Stomach (tissue), 9 donors: Measurements from ENCODE around the gene ZNF787. TPM values are rescaled to one million over a fixed set of nuclear protein-coding genes. Genes with fewer than 3 reads are reported as not detected.

ENCODE experiments used
- DNase-seq, 2 donors: peaks; one replicate each; pipeline versions ENCODE4 v3.0.0 to v3.0.0-alpha.2; 2013 to 2019
- H3K27ac ChIP-seq, 5 donors: fragments of 200-600 bp in 4 of 5; sonication (generic) in 4 of 5; one replicate each; pipeline ENCODE4 v1.5.1; 2013 to 2019; ENCODE audit warnings: mild to moderate bottlenecking in 1 of 5, moderate library complexity in 1 of 5
- H3K27me3 ChIP-seq, 3 donors: fragments of 200-600 bp; sonication (generic); one replicate each; pipeline ENCODE4 v1.5.1; 2017 to 2019; ENCODE audit warnings: mixed run types in 1 of 3
- H3K36me3 ChIP-seq, 4 donors: fragments of 200-600 bp; sonication (generic); 1 replicate in 3 of 4; 2 replicates in 1 of 4; pipeline ENCODE4 v1.5.1; 2016 to 2019
- H3K4me1 ChIP-seq, 4 donors: fragments of 200-600 bp; sonication (generic); one replicate each; pipeline ENCODE4 v1.5.1; 2016 to 2019
- H3K4me3 ChIP-seq, 4 donors: fragments of 200-600 bp; sonication (generic) in 3 of 4; one replicate each; pipeline ENCODE4 v1.5.1; 2016 to 2019; ENCODE audit warnings: mild to moderate bottlenecking in 1 of 4
- H3K9me3 ChIP-seq, 4 donors: fragments of 200-600 bp; sonication (generic); one replicate each; pipeline ENCODE4 v1.5.1; 2016 to 2019
- CTCF ChIP-seq, 7 experiments: fragments of 450-650 bp in 4 of 7; fragments of 200-600 bp in 3 of 7; sonication (generic) in 3 of 7; IDR thresholded peaks; one replicate each; pipeline ENCODE4 v1.5.1; 2016 to 2019; ENCODE audit warnings: antibody characterized with exemption in 7 of 7, control low read depth in 2 of 7, mild to moderate bottlenecking in 1 of 7
- EP300 ChIP-seq: sonication (generic); formaldehyde crosslinking; IDR thresholded peaks from one replicate; pipeline ENCODE4 v1.6.1; 2017; ENCODE audit warnings: antibody characterized with exemption
- POLR2A ChIP-seq, 4 donors: fragments of 450-650 bp; IDR thresholded peaks; one replicate each; pipeline ENCODE4 v1.6.1; 2016; ENCODE audit warnings: antibody characterized with exemption in 4 of 4, control low read depth in 2 of 4, mild to moderate bottlenecking in 1 of 4, moderate library complexity in 1 of 4
- POLR2AphosphoS5 ChIP-seq, 3 donors: sonication (generic); formaldehyde crosslinking; IDR thresholded peaks; one replicate each; pipeline ENCODE4 v1.6.1; 2016; ENCODE audit warnings: antibody characterized with exemption in 3 of 3
- WGBS, 5 donors: extraction: QIAGEN DNeasy Blood & Tissue Kit in 3 of 5; methylation state at CpG; one replicate each; pipeline versions ENCODE4 v1.1.5 to v1.1.7; 2013 to 2018; 5-methylcytosine and 5-hydroxymethylcytosine counted together
- intact Hi-C: fragments of 100-400 bp; cut with DNase I; formaldehyde crosslinking; loops from one replicate; pipeline ENCODE4 v1.15.1; 2023; ENCODE audit warnings: low total_unique reads
- polyA plus RNA-seq, 3 donors: library from polyadenylated mRNA; stranded (reverse); fragments of 200-250 nt; gene quantifications; one replicate each; pipeline ENCODE4 v1.2.3, GENCODE V29; 2013
- total RNA-seq, 5 donors: library from RNA; depleted of rRNA; stranded (reverse); fragments of >200 nt; gene quantifications; one replicate each; pipeline versions ENCODE4 v1.1.0 to v1.2.3, GENCODE V29; 2014 to 2016
- donor health status: healthy with polysubstance abuse.
- donor health status: Bipolar disorder and iron deficiency.
- donor health status: healthy.

The ZNF787 gene
- total and polyA plus RNA-seq, 8 donors, result 2.7 to 77.3 (median 27.2) TPM

- no peaks in the 10 kb centered on the region for H3K9me3 ChIP-seq
- peak overlapping the region; percentile 78 to 97 (median 87) for H3K27ac ChIP-seq
- H3K27me3 ChIP-seq, result no peaks in the 10 kb centered on the region
- H3K4me1 ChIP-seq, result peaks cover 32 to 82% (median 53%) of the 10 kb centered on the region in 4 donors
- WGBS, 5 donors, result 26 to 63% (median 33%) methylated on average over 6 of the region's 6 CpGs
- no peak for TF ChIP-seq EP300
- peak in 2 of 3 donors; percentile 21 to 56 for TF ChIP-seq POLR2AphosphoS5 (IDR thresholded peaks at IDR 0.05)
- intact Hi-C loops, result no loop called here
- DNase-seq, result peak; percentile 75 to 93
- H3K4me3 ChIP-seq, result no peak overlapping the region
- H3K36me3 ChIP-seq, result no peaks in the 10 kb centered on the region
Observed at GRCh38 chr19:56137405-56137804, 16.3 kb upstream of the ZNF787 start.

GRCh38 chr19:56136362-56136761, 15.3 kb upstream of the ZNF787 start:
- WGBS, 5 donors, result 32 to 52% (median 43%) methylated on average over 10 of the region's 10 CpGs
- peaks cover 35 to 83% (median 47%) of the 10 kb centered on the region in 4 donors for H3K4me1 ChIP-seq
- no peaks in the 10 kb centered on the region for H3K36me3 ChIP-seq
- no peaks in the 10 kb centered on the region for H3K27me3 ChIP-seq
- H3K27ac ChIP-seq, result peak overlapping the region; percentile 66 to 97 (median 87)
- no peak overlapping the region for H3K4me3 ChIP-seq
- intact Hi-C loops, result no loop called here
- H3K9me3 ChIP-seq, result no peaks in the 10 kb centered on the region
- no peak for DNase-seq
- no peak for TF ChIP-seq CTCF (IDR thresholded peaks at IDR 0.05)
- no peak for TF ChIP-seq EP300
- no peak for TF ChIP-seq POLR2AphosphoS5 (IDR thresholded peaks at IDR 0.05)
- TF ChIP-seq POLR2A (IDR thresholded peaks at IDR 0.05), result no peak

GRCh38 chr19:56134654-56134921, 13.5 kb upstream of the ZNF787 start:
- peak overlapping the region in 1 of 5 donors; percentile 5 for H3K27ac ChIP-seq
- TF ChIP-seq EP300, result no peak
- WGBS, 5 donors, result 68 to 82% (median 77%) methylated on average over 5 of the region's 5 CpGs

GRCh38 chr19:56133858-56134653, 13.0 kb upstream of the ZNF787 start:
- WGBS, 5 donors, result 78 to 85% (median 79%) methylated on average over 14 of the region's 14 CpGs
- no peak for TF ChIP-seq EP300
- TF ChIP-seq POLR2A (IDR thresholded peaks at IDR 0.05), result no peak
- TF ChIP-seq POLR2AphosphoS5 (IDR thresholded peaks at IDR 0.05), result no peak
- TF ChIP-seq CTCF (IDR thresholded peaks at IDR 0.05), result no peak
- intact Hi-C loops, result no loop called here

More at GRCh38 chr19:56134654-56134921, 13.5 kb upstream of the ZNF787 start:
- intact Hi-C loops, result no loop called here
- H3K36me3 ChIP-seq, result no peaks in the 10 kb centered on the region
- H3K4me1 ChIP-seq, result peaks cover 28 to 78% (median 38%) of the 10 kb centered on the region in 4 donors
- H3K27me3 ChIP-seq, result no peaks in the 10 kb centered on the region
- DNase-seq, result no peak
- H3K9me3 ChIP-seq, result no peaks in the 10 kb centered on the region
- H3K4me3 ChIP-seq, result no peak overlapping the region

GRCh38 chr19:56132316-56132822, 11.3 kb upstream of the ZNF787 start:
- Histone ChIP-seq H3K4me3 (no peak overlapping the region), H3K27me3 (no peaks in the 10 kb centered on the region), H3K4me1 (peaks cover 13 to 55% (median 20%) of the 10 kb centered on the region in 4 donors), H3K9me3 (no peaks in the 10 kb centered on the region), H3K27ac (peak overlapping the region; percentile 14 to 66 (median 57)), H3K36me3 (no peaks in the 10 kb centered on the region)
- DNase-seq, result peak in 1 of 2 donors; percentile 54
- TF ChIP-seq CTCF (IDR thresholded peaks at IDR 0.05) (no peak), POLR2A (IDR thresholded peaks at IDR 0.05) (no peak), POLR2AphosphoS5 (IDR thresholded peaks at IDR 0.05) (no peak), EP300 (no peak)
- intact Hi-C loops, result no loop called here
- 20 to 35% (median 32%) methylated on average over 14 of the region's 14 CpGs for WGBS, 5 donors

More at GRCh38 chr19:56133858-56134653, 13.0 kb upstream of the ZNF787 start:
- Histone ChIP-seq H3K4me3 (no peak overlapping the region), H3K27ac (peak overlapping the region in 1 of 5 donors; percentile 5), H3K9me3 (no peaks in the 10 kb centered on the region), H3K4me1 (peaks cover 25 to 72% (median 34%) of the 10 kb centered on the region in 4 donors), H3K27me3 (no peaks in the 10 kb centered on the region), H3K36me3 (no peaks in the 10 kb centered on the region)
- DNase-seq, result no peak
